Epithelial cell of prostate (primary cell): ENCODE results near the gene OTOA.
A peak's percentile ranks its signal among the peaks of the same experiment; 100 is the strongest.
"Not testable (repeated sequence)": the region's sequence is repeated elsewhere in the genome, so short reads cannot be mapped to it uniquely, and the experiment has no call there.

Experiments used
- DNase-seq: peaks from one replicate; pipeline ENCODE4 v3.0.0-alpha.2; 2011; ENCODE audit warnings: low read depth, low spot score
- H3K27ac ChIP-seq: fragments of 450-650 bp; 2 replicates; pipeline ENCODE4 v1.5.1; 2017; ENCODE audit warnings: mild to moderate bottlenecking

OTOA gene

GRCh38 chr16:21663889-21664647 is at the start of gene OTOA:
Gene OTOA (plus strand): TSS chr16:21663968. CDS start chr16:21678515, 14,547 bp downstream.
- H3K27ac ChIP-seq: no peak within 1 kb of the TSS
- DNase-seq: no peak

- H3K27ac ChIP-seq: no peak overlapping the region
- no peak for DNase-seq
Observed at GRCh38 chr16:21614896-21615295, 48.9 kb upstream of the OTOA start.

GRCh38 chr16:21617607-21618006 is 46.2 kb upstream of the OTOA start:
- no peak for DNase-seq
- no peak overlapping the region for H3K27ac ChIP-seq

- no peak overlapping the region for H3K27ac ChIP-seq
- DNase-seq: no peak
Observed at GRCh38 chr16:21618281-21618680, 45.5 kb upstream of the OTOA start.

- no peak overlapping the region for H3K27ac ChIP-seq
- no peak for DNase-seq
Observed at GRCh38 chr16:21619765-21620425, 43.9 kb upstream of the OTOA start.

GRCh38 chr16:21620592-21620991 is 43.2 kb upstream of the OTOA start:
- H3K27ac ChIP-seq: no peak overlapping the region
- no peak for DNase-seq

GRCh38 chr16:21622545-21622944 is 41.2 kb upstream of the OTOA start:
- no peak overlapping the region for H3K27ac ChIP-seq
- no peak for DNase-seq

- DNase-seq: no peak
- peak overlapping the region; percentile 82 for H3K27ac ChIP-seq
Observed at GRCh38 chr16:21625026-21625425, 38.7 kb upstream of the OTOA start.

GRCh38 chr16:21626659-21627277 is 37.0 kb upstream of the OTOA start:
- peak overlapping the region; percentile 82 for H3K27ac ChIP-seq
- peak; percentile 52 for DNase-seq

- no peak for DNase-seq
Observed at GRCh38 chr16:21628121-21628726, 35.5 kb upstream of the OTOA start.

GRCh38 chr16:21628772-21629171 is 35.0 kb upstream of the OTOA start:
- peak overlapping the region; percentile 8 for H3K27ac ChIP-seq
- no peak for DNase-seq

More at GRCh38 chr16:21628121-21628726, 35.5 kb upstream of the OTOA start:
- H3K27ac ChIP-seq: peak overlapping the region; percentile 8

GRCh38 chr16:21629616-21630539 is 33.9 kb upstream of the OTOA start:
- DNase-seq: not testable (repeated sequence)
- peak overlapping the region; percentile 60 for H3K27ac ChIP-seq

- H3K27ac ChIP-seq: peak overlapping the region; percentile 60
- DNase-seq: not testable (repeated sequence)
Observed at GRCh38 chr16:21630866-21631265, 32.9 kb upstream of the OTOA start.

- not testable (repeated sequence) for DNase-seq
- H3K27ac ChIP-seq: peak overlapping the region; percentile 60
Observed at GRCh38 chr16:21631376-21631775, 32.4 kb upstream of the OTOA start.

GRCh38 chr16:21631951-21632575 is 31.7 kb upstream of the OTOA start:
- not testable (repeated sequence) for H3K27ac ChIP-seq, DNase-seq

- DNase-seq: no peak
- H3K27ac ChIP-seq: no peak overlapping the region
Observed at GRCh38 chr16:21634216-21634615, 29.6 kb upstream of the OTOA start.

GRCh38 chr16:21635694-21636093 is 28.1 kb upstream of the OTOA start:
- DNase-seq, H3K27ac ChIP-seq: not testable (repeated sequence)

- H3K27ac ChIP-seq: peak overlapping the region; percentile 85
- DNase-seq: no peak
Observed at GRCh38 chr16:21637032-21637968, 26.5 kb upstream of the OTOA start.
